ENCODE data around the gene GRM8.

GRM8 gene

DNA sequence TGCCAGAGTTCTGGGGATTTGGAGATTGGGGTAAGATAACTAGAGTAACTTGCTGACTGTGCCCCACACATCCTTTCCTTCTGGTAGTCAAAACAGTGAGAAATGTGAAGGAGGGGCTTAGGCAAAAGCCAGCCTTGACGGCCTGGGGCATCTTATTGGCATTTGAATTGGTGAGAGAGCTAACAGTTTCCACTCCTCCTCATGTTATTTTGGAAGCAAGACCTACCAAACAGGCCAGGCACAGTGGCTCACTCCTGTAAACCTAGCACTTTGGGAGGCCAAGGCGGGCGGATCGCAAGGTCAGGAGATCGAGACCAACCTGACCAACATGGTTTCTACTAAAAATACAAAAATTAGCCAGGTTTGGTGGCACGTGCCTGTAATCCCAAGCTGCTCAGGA is 596.6 kb downstream of the GRM8 start:
- POLR2A ChIA-PET: no interaction called here
- Histone ChIP-seq H3K4me1 (ENCODE audit: control insufficient read depth, insufficient read depth, low read length) (no peaks in the 10 kb centered on the region), H3K36me3 (ENCODE audit: control insufficient read depth in 2 of 2, insufficient read depth in 1 of 2, low read length in 2 of 2) (no peaks in the 10 kb centered on the region), H3K4me3 (ENCODE audit: low read depth, low read length) (no peak overlapping the region), H3K27ac (ENCODE audit: extremely low read depth, low read depth, low read length) (no peak overlapping the region), H3K9me3 (ENCODE audit: control insufficient read depth, insufficient read depth, low read depth, low read length) (no peaks in the 10 kb centered on the region)
- CTCF ChIA-PET: interaction anchor here (0.7 kb wide), 1 partner anchor 147 kb away, joined by 3 read pairs; no protein-coding TSS in a partner anchor
- TF ChIP-seq BCL11A (tag by site-specific recombination; IDR thresholded peaks at IDR 0.05; ENCODE audit: low read depth) (no peak), KLF16 (tag by site-specific recombination; IDR thresholded peaks at IDR 0.05) (no peak), SALL2 (tag by site-specific recombination; IDR thresholded peaks at IDR 0.05; ENCODE audit: borderline replicate concordance) (no peak), GLIS2 (tag by site-specific recombination; IDR thresholded peaks at IDR 0.05) (no peak)
- TF ChIP-seq, protein P1, sequence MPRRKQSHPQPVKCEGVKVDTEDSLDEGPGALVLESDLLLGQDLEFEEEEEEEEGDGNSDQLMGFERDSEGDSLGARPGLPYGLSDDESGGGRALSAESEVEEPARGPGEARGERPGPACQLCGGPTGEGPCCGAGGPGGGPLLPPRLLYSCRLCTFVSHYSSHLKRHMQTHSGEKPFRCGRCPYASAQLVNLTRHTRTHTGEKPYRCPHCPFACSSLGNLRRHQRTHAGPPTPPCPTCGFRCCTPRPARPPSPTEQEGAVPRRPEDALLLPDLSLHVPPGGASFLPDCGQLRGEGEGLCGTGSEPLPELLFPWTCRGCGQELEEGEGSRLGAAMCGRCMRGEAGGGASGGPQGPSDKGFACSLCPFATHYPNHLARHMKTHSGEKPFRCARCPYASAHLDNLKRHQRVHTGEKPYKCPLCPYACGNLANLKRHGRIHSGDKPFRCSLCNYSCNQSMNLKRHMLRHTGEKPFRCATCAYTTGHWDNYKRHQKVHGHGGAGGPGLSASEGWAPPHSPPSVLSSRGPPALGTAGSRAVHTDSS (tag by site-specific recombination; IDR thresholded peaks at IDR 0.05): no peak

DNA sequence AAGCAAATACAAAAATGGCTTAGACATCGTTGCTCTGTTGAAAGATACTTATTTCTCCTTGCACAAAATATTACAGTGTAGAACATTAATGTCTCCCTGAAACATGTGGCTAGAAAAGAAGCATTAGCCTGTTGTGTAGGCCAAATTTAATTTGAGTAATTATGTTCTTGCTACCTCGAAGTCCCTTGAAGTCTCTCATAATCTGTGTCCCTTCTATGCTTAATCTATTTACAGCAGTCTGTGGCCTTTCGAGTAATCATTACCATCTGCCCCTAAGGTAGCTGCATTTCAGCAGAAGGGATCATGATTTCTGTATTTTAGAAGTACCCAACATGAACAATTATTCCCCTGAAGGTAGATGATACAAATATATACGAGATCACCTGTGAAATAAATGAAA is 615.2 kb downstream of the GRM8 start:
- ChIA-PET CTCF (no interaction called here), POLR2A (no interaction called here)
- Histone ChIP-seq H3K9me3 (ENCODE audit: control insufficient read depth, insufficient read depth, low read depth, low read length) (no peaks in the 10 kb centered on the region), H3K36me3 (ENCODE audit: control insufficient read depth in 2 of 2, insufficient read depth in 1 of 2, low read length in 2 of 2) (no peaks in the 10 kb centered on the region), H3K4me1 (ENCODE audit: control insufficient read depth, insufficient read depth, low read length) (no peaks in the 10 kb centered on the region), H3K4me3 (ENCODE audit: low read depth, low read length) (no peak overlapping the region), H3K27ac (ENCODE audit: extremely low read depth, low read depth, low read length) (no peak overlapping the region)
- TF ChIP-seq KLF7 (tag by site-specific recombination; IDR thresholded peaks at IDR 0.05; ENCODE audit: borderline replicate concordance): no peak
- no peak for TF ChIP-seq ZNF302 (tag by site-specific recombination; IDR thresholded peaks at IDR 0.05; ENCODE audit: low read depth)
- no peak for TF ChIP-seq ZNF274 (IDR thresholded peaks at IDR 0.05; ENCODE audit: low read length)
- TF ChIP-seq ZNF274 (tag by site-specific recombination; IDR thresholded peaks at IDR 0.05; ENCODE audit: borderline replicate concordance): no peak
- no peak for TF ChIP-seq ZNF529 (tag by site-specific recombination; IDR thresholded peaks at IDR 0.05; ENCODE audit: insufficient replicate concordance)
- no peak for TF ChIP-seq ZBTB7A (tag by site-specific recombination; IDR thresholded peaks at IDR 0.05; ENCODE audit: low read depth)
- no peak for TF ChIP-seq ZNF214 (tag by site-specific recombination; IDR thresholded peaks at IDR 0.05; ENCODE audit: borderline replicate concordance)
- TF ChIP-seq KLF10 (tag by site-specific recombination; IDR thresholded peaks at IDR 0.05): no peak
- no peak for TF ChIP-seq ZNF585B (tag by site-specific recombination; IDR thresholded peaks at IDR 0.05)
- no peak for TF ChIP-seq OSR2 (tag by site-specific recombination; IDR thresholded peaks at IDR 0.05)
- TF ChIP-seq ZNF174 (tag by site-specific recombination; IDR thresholded peaks at IDR 0.05): no peak
- no peak for TF ChIP-seq ZBTB17 (tag by site-specific recombination; IDR thresholded peaks at IDR 0.05)

DNA sequence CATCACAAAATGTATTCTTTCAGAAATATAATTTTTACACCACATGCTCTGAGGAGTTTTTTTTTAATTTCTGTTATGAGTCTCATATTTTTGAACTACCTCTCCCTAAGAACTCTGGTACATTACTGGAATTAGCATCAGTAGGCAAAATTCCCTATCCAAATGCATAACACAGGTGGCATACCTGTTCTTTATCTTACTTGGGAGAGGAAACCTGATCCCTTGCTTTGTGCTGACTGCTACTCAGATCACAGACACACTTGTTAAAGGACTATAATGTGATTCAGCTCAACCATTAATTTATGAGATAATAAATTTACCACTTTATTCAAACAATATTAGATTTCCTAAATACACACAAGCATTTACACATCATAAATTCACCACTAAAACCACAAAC is 617.2 kb downstream of the GRM8 start:
- CTCF ChIA-PET: no interaction called here

DNA sequence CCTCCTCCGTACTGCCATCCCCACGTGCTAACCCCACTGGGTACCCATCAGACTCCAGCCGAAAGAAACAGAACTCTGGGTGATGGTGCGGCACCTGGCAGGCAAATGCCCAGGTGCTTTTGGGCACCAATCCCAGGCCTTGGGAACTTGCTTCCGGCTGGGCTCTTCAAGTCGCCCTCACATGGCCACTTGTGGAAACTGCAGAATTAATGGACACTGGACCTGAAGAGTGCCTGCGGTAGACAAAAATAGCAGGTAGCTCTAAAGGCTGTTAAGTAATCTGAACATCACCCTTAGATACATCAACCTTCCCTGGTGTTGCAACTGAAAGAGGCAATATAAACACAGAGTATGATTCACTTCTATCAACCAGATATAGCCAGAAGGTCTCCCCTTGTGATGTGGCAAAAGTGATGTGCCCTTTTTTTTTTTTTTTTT is 644.4 kb downstream of the GRM8 start:
- POLR2A ChIA-PET: no interaction called here
- CTCF ChIA-PET: interaction anchor here (0.7 to 1.3 kb wide), 2 partner anchors 18 to 294 kb away, joined by 3 to 6 read pairs; no protein-coding TSS in a partner anchor
- TF ChIP-seq ZNF830 (tag by site-specific recombination; IDR thresholded peaks at IDR 0.05; ENCODE audit: low read depth): no peak
- TF ChIP-seq, protein P2, sequence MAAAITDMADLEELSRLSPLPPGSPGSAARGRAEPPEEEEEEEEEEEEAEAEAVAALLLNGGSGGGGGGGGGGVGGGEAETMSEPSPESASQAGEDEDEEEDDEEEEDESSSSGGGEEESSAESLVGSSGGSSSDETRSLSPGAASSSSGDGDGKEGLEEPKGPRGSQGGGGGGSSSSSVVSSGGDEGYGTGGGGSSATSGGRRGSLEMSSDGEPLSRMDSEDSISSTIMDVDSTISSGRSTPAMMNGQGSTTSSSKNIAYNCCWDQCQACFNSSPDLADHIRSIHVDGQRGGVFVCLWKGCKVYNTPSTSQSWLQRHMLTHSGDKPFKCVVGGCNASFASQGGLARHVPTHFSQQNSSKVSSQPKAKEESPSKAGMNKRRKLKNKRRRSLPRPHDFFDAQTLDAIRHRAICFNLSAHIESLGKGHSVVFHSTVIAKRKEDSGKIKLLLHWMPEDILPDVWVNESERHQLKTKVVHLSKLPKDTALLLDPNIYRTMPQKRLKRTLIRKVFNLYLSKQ (tag by site-specific recombination; IDR thresholded peaks at IDR 0.05; ENCODE audit: borderline replicate concordance): no peak
- no peak for TF ChIP-seq ZNF416 (tag by site-specific recombination; IDR thresholded peaks at IDR 0.05)
- TF ChIP-seq ZNF843 (tag by site-specific recombination; IDR thresholded peaks at IDR 0.05): no peak
- TF ChIP-seq, protein P3, sequence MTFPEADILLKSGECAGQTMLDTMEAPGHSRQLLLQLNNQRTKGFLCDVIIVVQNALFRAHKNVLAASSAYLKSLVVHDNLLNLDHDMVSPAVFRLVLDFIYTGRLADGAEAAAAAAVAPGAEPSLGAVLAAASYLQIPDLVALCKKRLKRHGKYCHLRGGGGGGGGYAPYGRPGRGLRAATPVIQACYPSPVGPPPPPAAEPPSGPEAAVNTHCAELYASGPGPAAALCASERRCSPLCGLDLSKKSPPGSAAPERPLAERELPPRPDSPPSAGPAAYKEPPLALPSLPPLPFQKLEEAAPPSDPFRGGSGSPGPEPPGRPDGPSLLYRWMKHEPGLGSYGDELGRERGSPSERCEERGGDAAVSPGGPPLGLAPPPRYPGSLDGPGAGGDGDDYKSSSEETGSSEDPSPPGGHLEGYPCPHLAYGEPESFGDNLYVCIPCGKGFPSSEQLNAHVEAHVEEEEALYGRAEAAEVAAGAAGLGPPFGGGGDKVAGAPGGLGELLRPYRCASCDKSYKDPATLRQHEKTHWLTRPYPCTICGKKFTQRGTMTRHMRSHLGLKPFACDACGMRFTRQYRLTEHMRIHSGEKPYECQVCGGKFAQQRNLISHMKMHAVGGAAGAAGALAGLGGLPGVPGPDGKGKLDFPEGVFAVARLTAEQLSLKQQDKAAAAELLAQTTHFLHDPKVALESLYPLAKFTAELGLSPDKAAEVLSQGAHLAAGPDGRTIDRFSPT (tag by site-specific recombination; IDR thresholded peaks at IDR 0.05): no peak
- TF ChIP-seq ZNF350 (tag by site-specific recombination; IDR thresholded peaks at IDR 0.05): no peak
- Histone ChIP-seq H3K4me1 (ENCODE audit: control insufficient read depth, insufficient read depth, low read length) (no peaks in the 10 kb centered on the region), H3K27ac (ENCODE audit: extremely low read depth, low read depth, low read length) (no peak overlapping the region), H3K36me3 (ENCODE audit: control insufficient read depth in 2 of 2, insufficient read depth in 1 of 2, low read length in 2 of 2) (no peaks in the 10 kb centered on the region), H3K9me3 (ENCODE audit: control insufficient read depth, insufficient read depth, low read depth, low read length) (no peaks in the 10 kb centered on the region), H3K4me3 (ENCODE audit: low read depth, low read length) (no peak overlapping the region)

More for the DNA sequence above, 617.2 kb downstream of the GRM8 start:
- H3K9me3 ChIP-seq (ENCODE audit: control insufficient read depth, insufficient read depth, low read depth, low read length): no peaks in the 10 kb centered on the region
- no peaks in the 10 kb centered on the region for H3K4me1 ChIP-seq (ENCODE audit: control insufficient read depth, insufficient read depth, low read length)
- no peak overlapping the region for H3K4me3 ChIP-seq (ENCODE audit: low read depth, low read length)
- POLR2A ChIA-PET: no interaction called here
- no peaks in the 10 kb centered on the region for H3K36me3 ChIP-seq (ENCODE audit: control insufficient read depth in 2 of 2, insufficient read depth in 1 of 2, low read length in 2 of 2)
- TF ChIP-seq ZFP3 (tag by site-specific recombination; IDR thresholded peaks at IDR 0.05; ENCODE audit: low read depth) (no peak), ZNF16 (tag by site-specific recombination; IDR thresholded peaks at IDR 0.05; ENCODE audit: low read depth) (no peak), ZBTB1 (tag by site-specific recombination; IDR thresholded peaks at IDR 0.05) (no peak), ZBTB20 (tag by site-specific recombination; IDR thresholded peaks at IDR 0.05) (no peak), TRIM28 (IDR thresholded peaks at IDR 0.05; ENCODE audit: borderline replicate concordance, low read length) (no peak), IKZF3 (tag by site-specific recombination; IDR thresholded peaks at IDR 0.05) (no peak)
- no peak overlapping the region for H3K27ac ChIP-seq (ENCODE audit: extremely low read depth, low read depth, low read length)
